Sigmoid colon (tissue), 7 donors: Measurements from ENCODE around the gene BCAS3. TPM values are rescaled to one million over a fixed set of nuclear protein-coding genes. Genes with fewer than 3 reads are reported as not detected.

Source experiments
- DNase-seq: peaks from one replicate; pipeline ENCODE4 v3.0.0-alpha.2; 2019
- H3K27ac ChIP-seq, 4 donors: fragments of 200-600 bp; sonication (generic); one replicate each; pipeline ENCODE4 v1.5.1; 2016 to 2019; ENCODE audit warnings: mild to moderate bottlenecking in 1 of 4
- H3K27me3 ChIP-seq, 3 donors: fragments of 200-600 bp; sonication (generic); one replicate each; pipeline ENCODE4 v1.5.1; 2019; ENCODE audit warnings: mild to moderate bottlenecking in 1 of 3
- H3K36me3 ChIP-seq, 4 donors: fragments of 200-600 bp; sonication (generic); one replicate each; pipeline ENCODE4 v1.5.1; 2016 to 2019
- H3K4me1 ChIP-seq, 4 donors: fragments of 200-600 bp; sonication (generic); one replicate each; pipeline ENCODE4 v1.5.1; 2017 to 2019
- H3K4me3 ChIP-seq, 4 donors: fragments of 200-600 bp; sonication (generic); one replicate each; pipeline ENCODE4 v1.5.1; 2017 to 2019; ENCODE audit warnings: mild to moderate bottlenecking in 2 of 4, moderate library complexity in 1 of 4
- H3K9me3 ChIP-seq, 4 donors: fragments of 200-600 bp in 3 of 4; sonication (generic) in 3 of 4; one replicate each; pipeline versions ENCODE4 v1.5.1 to v1.6.1; 2013 to 2019
- CTCF ChIP-seq, 4 experiments: fragments of 450-650 bp in 3 of 4; fragments of 200-600 bp in 1 of 4; IDR thresholded peaks; one replicate each; pipeline ENCODE4 v1.5.1; 2016 to 2019; ENCODE audit warnings: antibody characterized with exemption in 4 of 4, mild to moderate bottlenecking in 3 of 4, moderate library complexity in 2 of 4
- EP300 ChIP-seq, 4 donors: sonication (generic); formaldehyde crosslinking; IDR thresholded peaks; one replicate each; pipeline ENCODE4 v1.6.1; 2017; ENCODE audit warnings: antibody characterized with exemption in 4 of 4
- POLR2A ChIP-seq, 2 donors: fragments of 450-650 bp; IDR thresholded peaks; one replicate each; pipeline ENCODE4 v1.6.1; 2016; ENCODE audit warnings: antibody characterized with exemption in 2 of 2, mild to moderate bottlenecking in 2 of 2, moderate library complexity in 2 of 2
- POLR2AphosphoS5 ChIP-seq, 4 donors: sonication (generic); formaldehyde crosslinking; IDR thresholded peaks; one replicate each; pipeline ENCODE4 v1.6.1; 2017; ENCODE audit warnings: antibody characterized with exemption in 4 of 4
- WGBS, 2 donors: extraction: QIAGEN DNeasy Blood & Tissue Kit; methylation state at CpG; one replicate each; pipeline ENCODE4 v1.1.7; 2013; 5-methylcytosine and 5-hydroxymethylcytosine counted together
- intact Hi-C: fragments of 100-400 bp; cut with DNase I; formaldehyde crosslinking; loops from one replicate; pipeline ENCODE4 v1.15.1; 2023
- polyA plus RNA-seq, 3 donors: library from polyadenylated mRNA; stranded (reverse); fragments of 200-250 nt; gene quantifications; one replicate each; pipeline ENCODE4 v1.2.3, GENCODE V29; 2013
- total RNA-seq, 4 donors: library from RNA; depleted of rRNA; stranded (reverse); fragments of >200 nt; gene quantifications; one replicate each; pipeline ENCODE4 v1.1.0, GENCODE V29; 2016
- donor health status: healthy with polysubstance abuse.
- donor health status: Bipolar disorder and iron deficiency.
- donor health status: healthy.

The BCAS3 gene
- total and polyA plus RNA-seq, 7 donors: 6.3 to 38.5 (median 28.5) TPM

DNA sequence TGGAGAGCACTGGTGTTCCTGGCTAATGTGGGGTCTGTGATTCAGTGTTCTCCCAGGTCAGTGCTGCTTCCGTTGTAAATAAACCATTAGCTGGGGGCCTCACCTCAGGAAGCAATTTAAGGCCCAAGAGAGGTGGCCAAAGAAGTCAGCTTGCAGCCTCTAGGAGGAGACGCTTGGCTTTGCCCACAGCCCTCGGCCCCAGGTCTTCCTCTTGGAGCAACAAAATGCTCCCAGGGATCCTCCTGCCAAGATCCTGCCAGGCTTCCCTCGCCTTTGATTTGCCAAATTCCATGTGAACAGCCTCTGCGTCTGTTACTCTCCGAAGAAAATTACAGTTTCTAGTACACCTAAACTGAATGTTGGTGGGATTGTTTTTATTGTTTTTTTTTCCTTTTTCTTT lies 659.6 kb downstream of the BCAS3 start:
- intact Hi-C loops: loop anchor here (10.0 kb wide), 1 partner anchor 48 kb away; no protein-coding TSS in a partner anchor
- no peak for DNase-seq
- H3K9me3 ChIP-seq: no peaks in the 10 kb centered on the region
- H3K27ac ChIP-seq: peak overlapping the region in 1 of 4 donors; percentile 79
- H3K27me3 ChIP-seq: peaks cover 0 to 8% (median 0%) of the 10 kb centered on the region in 3 donors
- peaks cover 0 to 15% (median 14%) of the 10 kb centered on the region in 4 donors for H3K4me1 ChIP-seq
- TF ChIP-seq POLR2A (IDR thresholded peaks at IDR 0.05) (no peak), CTCF (IDR thresholded peaks at IDR 0.05) (no peak), POLR2AphosphoS5 (IDR thresholded peaks at IDR 0.05) (no peak), EP300 (IDR thresholded peaks at IDR 0.05) (no peak)
- 64 to 80% methylated on average over 6 of the region's 6 CpGs for WGBS, 2 donors
- H3K4me3 ChIP-seq: no peak overlapping the region
- H3K36me3 ChIP-seq: no peaks in the 10 kb centered on the region

GRCh38 chr17:61338000-61338798 lies 660.5 kb downstream of the BCAS3 start:
- no peak for TF ChIP-seq EP300 (IDR thresholded peaks at IDR 0.05)
- no peak for TF ChIP-seq CTCF (IDR thresholded peaks at IDR 0.05)
- no peak for TF ChIP-seq POLR2A (IDR thresholded peaks at IDR 0.05)
- TF ChIP-seq POLR2AphosphoS5 (IDR thresholded peaks at IDR 0.05): no peak
- 66 to 71% methylated on average over 12 of the region's 12 CpGs for WGBS, 2 donors
- no peak overlapping the region for H3K4me3 ChIP-seq
- DNase-seq: no peak
- no peaks in the 10 kb centered on the region for H3K9me3 ChIP-seq
- no peaks in the 10 kb centered on the region for H3K36me3 ChIP-seq
- H3K4me1 ChIP-seq: peaks cover 0 to 15% (median 14%) of the 10 kb centered on the region in 4 donors
- H3K27ac ChIP-seq: peak overlapping the region in 2 of 4 donors; percentile 2 to 79
- H3K27me3 ChIP-seq: peaks cover 0 to 3% (median 0%) of the 10 kb centered on the region in 3 donors
- intact Hi-C loops: loop anchor here (10.0 kb wide), 1 partner anchor 47 kb away; no protein-coding TSS in a partner anchor

- no peak for DNase-seq
- peaks cover 0 to 15% (median 14%) of the 10 kb centered on the region in 4 donors for H3K4me1 ChIP-seq
- H3K4me3 ChIP-seq: no peak overlapping the region
- WGBS, 2 donors: 89 to 91% methylated on average over 5 of the region's 5 CpGs
- H3K27ac ChIP-seq: peak overlapping the region in 1 of 4 donors; percentile 79
- intact Hi-C loops: loop anchor here (10.0 kb wide), 1 partner anchor 46 kb away; no protein-coding TSS in a partner anchor
- H3K27me3 ChIP-seq: no peaks in the 10 kb centered on the region
- H3K36me3 ChIP-seq: no peaks in the 10 kb centered on the region
- TF ChIP-seq EP300 (IDR thresholded peaks at IDR 0.05) (no peak), CTCF (IDR thresholded peaks at IDR 0.05) (no peak), POLR2A (IDR thresholded peaks at IDR 0.05) (no peak), POLR2AphosphoS5 (IDR thresholded peaks at IDR 0.05) (no peak)
- no peaks in the 10 kb centered on the region for H3K9me3 ChIP-seq
These were observed 661.3 kb downstream of the BCAS3 start for GRCh38 chr17:61338874-61339478.

- 88 to 92% methylated on average over 13 of the region's 13 CpGs for WGBS, 2 donors
- DNase-seq: no peak
- Histone ChIP-seq H3K9me3 (no peaks in the 10 kb centered on the region), H3K4me3 (no peak overlapping the region), H3K27me3 (no peaks in the 10 kb centered on the region), H3K27ac (no peak overlapping the region), H3K4me1 (peaks cover 0 to 15% (median 14%) of the 10 kb centered on the region in 4 donors), H3K36me3 (no peaks in the 10 kb centered on the region)
- intact Hi-C loops: no loop called here
- TF ChIP-seq POLR2A (IDR thresholded peaks at IDR 0.05) (no peak), CTCF (IDR thresholded peaks at IDR 0.05) (no peak), POLR2AphosphoS5 (IDR thresholded peaks at IDR 0.05) (no peak), EP300 (IDR thresholded peaks at IDR 0.05) (no peak)
These were observed 663.0 kb downstream of the BCAS3 start for GRCh38 chr17:61340431-61341209.
